GM06990 (cell line): Measurements from ENCODE around the gene APBA3.

Experiments used
- DNase-seq: peaks from one replicate; pipeline ENCODE4 v3.0.0-alpha.2; 2011; ENCODE audit not compliant: insufficient read length; ENCODE audit errors: extremely low read depth
- H3K27me3 ChIP-seq: replicated peaks from 2 replicates; pipeline ENCODE4 v1.6.0; 2011; ENCODE audit warnings: low read length; ENCODE audit not compliant: control insufficient read depth, insufficient read depth
- H3K36me3 ChIP-seq: 2 replicates; pipeline ENCODE4 v1.5.1; 2011; ENCODE audit warnings: low read length; ENCODE audit not compliant: control insufficient read depth, insufficient read depth
- H3K4me3 ChIP-seq: replicated peaks from 2 replicates; pipeline ENCODE4 v1.5.1; 2011; ENCODE audit warnings: low read depth, mild to moderate bottlenecking, control low read depth, low read length
- CTCF ChIP-seq: IDR thresholded peaks from 2 replicates; pipeline ENCODE4 v1.5.1; 2011; ENCODE audit warnings: low read length, control low read depth, mild to moderate bottlenecking, inconsistent platforms; ENCODE audit not compliant: insufficient read depth, poor library complexity, severe bottlenecking

The APBA3 gene

DNA sequence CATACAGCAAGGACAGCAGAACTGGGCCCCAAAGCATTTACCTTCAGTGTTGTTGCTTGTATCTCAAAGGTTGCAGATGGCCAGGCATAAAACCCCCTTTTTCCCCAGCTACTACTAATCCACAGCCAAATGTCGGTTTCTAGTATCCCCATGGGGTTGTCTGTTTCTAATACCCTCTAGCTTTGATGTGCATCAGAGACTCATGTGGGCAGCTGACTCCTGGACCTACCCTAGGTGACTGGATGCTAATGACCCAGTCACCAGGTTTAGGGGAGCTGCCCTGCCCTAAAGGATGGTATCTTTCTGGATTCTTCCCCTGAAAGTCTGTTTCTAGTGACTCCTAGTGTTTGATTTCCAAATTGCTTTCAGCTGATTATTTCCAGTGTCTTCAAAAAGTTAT is 29.4 kb downstream of the APBA3 start:
- Histone ChIP-seq H3K4me3 (no peak overlapping the region), H3K27me3 (no peaks in the 10 kb centered on the region), H3K36me3 (no peaks in the 10 kb centered on the region)
- TF ChIP-seq CTCF, result no peak
- DNase-seq, result no peak

- DNase-seq, result no peak
- no peak overlapping the region for H3K4me3 ChIP-seq
- TF ChIP-seq CTCF, result no peak
- no peaks in the 10 kb centered on the region for H3K36me3 ChIP-seq
- no peaks in the 10 kb centered on the region for H3K27me3 ChIP-seq
Measured at GRCh38 chr19:3730457-3730958, 31.0 kb downstream of the APBA3 start.

- Histone ChIP-seq H3K36me3 (no peaks in the 10 kb centered on the region), H3K27me3 (no peaks in the 10 kb centered on the region; the same call in 1 of the 2 replicates), H3K4me3 (no peak overlapping the region)
- no peak for TF ChIP-seq CTCF
- DNase-seq, result no peak
Measured at GRCh38 chr19:3725640-3726310, 35.7 kb downstream of the APBA3 start.

- Histone ChIP-seq H3K36me3 (no peaks in the 10 kb centered on the region), H3K27me3 (no peaks in the 10 kb centered on the region; the same call in 1 of the 2 replicates), H3K4me3 (no peak overlapping the region)
- DNase-seq, result no peak
- no peak for TF ChIP-seq CTCF
Measured at GRCh38 chr19:3725121-3725520, 36.4 kb downstream of the APBA3 start.

DNA sequence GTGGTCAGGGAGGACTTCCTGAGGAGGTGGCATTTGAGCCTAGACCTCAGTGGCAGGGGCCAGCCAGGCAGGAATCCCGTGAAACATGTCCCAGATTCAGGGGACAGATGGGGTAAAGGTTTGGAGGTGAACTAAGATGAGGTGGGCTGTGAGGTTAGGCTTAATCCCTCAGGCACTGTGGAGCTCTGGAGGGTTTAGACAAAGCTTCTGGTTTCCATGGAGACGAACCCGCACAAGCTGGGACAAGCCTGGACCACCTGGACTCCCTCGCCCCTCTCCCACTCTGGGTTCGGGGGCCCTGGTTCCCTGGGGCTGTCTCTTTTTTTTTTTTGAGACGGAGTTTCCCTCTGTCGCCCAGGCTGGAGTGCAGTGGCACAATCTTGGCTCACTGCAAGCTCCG is 37.6 kb downstream of the APBA3 start:
- TF ChIP-seq CTCF, result no peak
- Histone ChIP-seq H3K36me3 (no peaks in the 10 kb centered on the region), H3K4me3 (no peak overlapping the region), H3K27me3 (no peaks in the 10 kb centered on the region; the same call in 1 of the 2 replicates)
- DNase-seq, result no peak
